ENCODE measurements around the gene PPP5C. TPM values are rescaled to one million over a fixed set of nuclear protein-coding genes. Genes with fewer than 3 reads are reported as not detected.
"Not testable (repeated sequence)": the region's sequence is repeated elsewhere in the genome, so short reads cannot be mapped to it uniquely, and the experiment has no call there.

Gene PPP5C
- total RNA-seq, 2 experiments from 2014 or later = 87.4 to 89.2 TPM

DNA sequence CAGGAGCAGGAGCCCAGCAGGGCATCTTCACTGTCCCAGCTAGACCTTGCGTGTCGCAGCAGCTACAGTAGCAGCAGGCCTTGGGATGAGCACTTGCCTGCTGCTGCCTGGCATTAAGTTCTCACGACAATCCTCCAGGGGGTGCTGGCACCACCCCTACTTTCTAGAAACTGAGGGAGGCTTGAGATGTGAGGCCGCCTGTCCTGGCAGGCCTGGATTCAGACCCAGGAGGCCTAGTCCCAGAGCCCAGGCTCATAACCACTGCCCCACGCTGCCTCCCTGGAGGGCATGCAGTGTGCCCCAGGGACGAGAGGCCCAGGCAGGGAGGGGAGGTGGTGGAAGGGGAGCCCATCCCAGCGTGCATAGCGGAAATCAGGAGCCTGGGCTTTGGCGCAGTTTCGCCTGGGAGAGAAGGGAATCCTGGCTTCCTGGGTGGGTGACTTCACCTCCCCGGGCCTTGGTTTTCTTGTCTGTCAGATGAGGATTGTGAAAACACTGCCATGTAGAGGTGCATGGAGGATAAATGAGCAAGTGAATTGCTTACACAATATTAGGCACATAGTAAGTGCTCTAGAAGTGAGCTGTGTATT, 26.1 kb downstream of the PPP5C start:
- CTCF ChIA-PET = no interaction called here
- Mint-ChIP-seq H3K4me3 (no peak overlapping the region), H3K36me3 (ENCODE audit: low read depth) (peaks cover 10% of the 10 kb centered on the region), H3K27me3 (ENCODE audit: low read depth) (no peaks in the 10 kb centered on the region), H3K9me3 (no peaks in the 10 kb centered on the region), H3K27ac (no peak overlapping the region), H3K4me1 (ENCODE audit: low read depth) (peaks cover 17% of the 10 kb centered on the region)
- DNase-seq = no peak
- intact Hi-C loops (cut with micrococcal nuclease) = no loop called here

DNA sequence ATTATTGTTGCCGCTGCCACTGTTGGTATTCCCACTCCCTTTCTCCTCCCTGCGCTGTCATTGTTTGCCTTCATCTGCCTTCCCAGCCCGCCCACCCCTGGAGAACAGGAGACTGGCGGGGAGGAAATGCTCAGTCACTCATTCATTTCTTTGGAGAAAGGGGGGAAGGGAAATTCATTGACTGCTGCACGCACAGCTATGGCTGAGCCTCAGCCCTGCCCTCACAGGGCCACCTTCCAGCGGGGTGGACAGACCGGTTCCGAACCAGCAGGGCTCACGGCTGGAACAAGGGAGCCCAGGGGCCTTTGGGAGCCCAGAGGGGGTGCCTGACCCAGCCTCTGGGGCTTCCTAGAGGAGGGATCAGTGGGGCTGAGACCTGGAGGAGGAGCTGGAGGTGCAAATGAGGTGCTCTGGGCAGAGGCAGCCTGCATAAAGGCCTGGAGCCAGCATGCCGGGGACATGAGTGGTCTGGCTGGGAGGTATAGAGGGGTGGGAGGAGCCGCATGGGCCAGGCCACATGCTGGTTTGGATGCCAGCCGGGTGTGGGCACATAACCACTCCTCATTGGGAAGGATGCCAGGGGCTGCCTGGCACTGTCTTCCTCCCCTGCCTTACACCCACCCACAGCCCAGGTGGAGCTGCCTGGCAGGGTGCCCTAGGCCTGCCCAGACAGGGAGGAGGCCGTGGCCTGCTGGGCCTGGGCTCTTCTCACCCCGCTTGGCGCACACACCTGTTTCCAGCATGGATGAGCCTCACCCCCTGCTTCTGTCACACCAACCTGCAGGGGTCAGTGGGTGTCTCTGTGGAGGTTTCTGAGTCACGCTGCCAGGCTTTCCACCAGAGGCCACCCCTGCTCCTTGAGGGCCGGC, 26.8 kb downstream of the PPP5C start:
- CTCF ChIA-PET = interaction anchor here (0.6 kb wide), 1 partner anchor 9 kb away, joined by 3 read pairs; no protein-coding TSS in a partner anchor
- Mint-ChIP-seq H3K36me3 (ENCODE audit: low read depth) (peaks cover 11% of the 10 kb centered on the region), H3K9me3 (no peaks in the 10 kb centered on the region), H3K27ac (no peak overlapping the region), H3K4me3 (no peak overlapping the region), H3K27me3 (ENCODE audit: low read depth) (no peaks in the 10 kb centered on the region), H3K4me1 (ENCODE audit: low read depth) (peaks cover 17% of the 10 kb centered on the region)
- intact Hi-C loops (cut with micrococcal nuclease) = no loop called here
- no peak for DNase-seq

DNA sequence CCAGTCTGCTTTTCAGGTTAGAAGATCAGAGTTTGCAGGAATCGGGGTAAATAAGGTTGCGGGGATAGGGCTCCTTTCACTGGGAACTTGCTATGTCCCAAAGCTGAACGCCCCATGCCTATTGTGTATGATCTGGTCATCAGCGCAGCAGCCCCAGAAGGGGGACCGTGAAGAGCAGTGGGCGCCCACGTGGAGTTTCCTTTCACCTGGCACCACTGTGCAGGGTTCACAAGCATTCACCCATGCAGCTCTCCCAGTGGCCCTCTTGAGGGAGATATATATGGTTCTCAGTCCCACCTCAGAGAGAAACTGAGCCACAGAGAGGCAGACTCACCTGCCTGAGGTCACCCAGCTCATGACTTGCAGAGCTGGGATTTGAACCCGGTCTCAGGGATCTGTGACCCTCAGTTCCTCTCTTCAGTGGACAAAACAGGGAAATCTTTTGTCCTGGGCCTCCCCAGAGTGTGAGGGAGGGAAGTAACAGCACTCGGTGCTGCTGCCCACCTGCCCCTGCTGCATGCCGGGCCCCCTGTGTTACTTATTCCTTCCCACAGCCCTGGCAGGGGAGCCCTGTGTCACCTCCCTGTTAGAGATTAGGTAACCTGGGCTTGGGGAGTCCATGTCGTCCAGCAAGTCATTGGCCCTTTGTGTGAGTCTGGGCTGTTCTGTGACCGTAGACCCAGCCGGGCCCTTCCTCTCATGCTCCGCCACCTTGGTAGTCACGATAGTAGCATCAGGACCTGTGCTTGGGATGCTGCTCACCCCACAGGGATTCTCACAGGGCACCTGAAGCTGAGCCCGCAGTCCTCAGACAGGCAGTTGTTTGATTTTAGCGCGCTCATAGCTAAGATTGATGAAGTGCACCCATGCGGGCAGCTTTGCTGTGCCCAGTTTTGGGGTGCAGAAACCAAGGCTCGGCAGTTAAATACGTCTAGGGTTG, 27.9 kb downstream of the PPP5C start:
- H3K27ac Mint-ChIP-seq = no peak overlapping the region
- DNase-seq = no peak
- no peak overlapping the region for H3K4me3 Mint-ChIP-seq
- CTCF ChIA-PET = interaction anchor here (0.6 kb wide), 1 partner anchor 8 kb away, joined by 3 read pairs; no protein-coding TSS in a partner anchor
- H3K9me3 Mint-ChIP-seq = no peaks in the 10 kb centered on the region
- peaks cover 17% of the 10 kb centered on the region for H3K36me3 Mint-ChIP-seq (ENCODE audit: low read depth)
- intact Hi-C loops (cut with micrococcal nuclease) = no loop called here
- H3K4me1 Mint-ChIP-seq (ENCODE audit: low read depth) = peaks cover 15% of the 10 kb centered on the region
- H3K27me3 Mint-ChIP-seq (ENCODE audit: low read depth) = no peaks in the 10 kb centered on the region

DNA sequence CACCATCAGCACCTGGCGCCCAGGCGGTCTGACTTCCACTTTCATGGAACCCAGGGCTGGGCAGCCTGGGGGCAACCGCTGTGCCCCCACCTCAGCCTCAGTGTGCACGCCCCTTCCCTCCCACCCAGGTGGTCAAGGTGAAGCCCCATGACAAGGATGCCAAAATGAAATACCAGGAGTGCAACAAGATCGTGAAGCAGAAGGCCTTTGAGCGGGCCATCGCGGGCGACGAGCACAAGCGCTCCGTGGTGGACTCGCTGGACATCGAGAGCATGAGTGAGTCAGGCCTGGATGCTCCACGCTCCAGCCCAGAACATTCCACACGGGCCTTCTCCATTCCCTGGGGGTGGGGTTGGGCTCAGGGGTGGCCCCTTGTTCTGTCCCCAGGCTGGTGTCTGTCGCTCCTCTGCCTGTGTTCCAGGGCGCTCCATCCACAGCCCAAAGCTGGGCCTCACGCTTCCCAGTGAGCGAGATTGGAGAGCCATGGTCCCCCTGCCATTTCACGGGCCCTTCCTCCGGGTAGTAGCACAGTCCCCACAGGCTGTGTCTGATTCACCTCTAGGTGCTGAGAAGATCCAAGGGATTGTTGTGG, 28.7 kb downstream of the PPP5C start:
- H3K4me3 Mint-ChIP-seq; H3K9me3 Mint-ChIP-seq; CTCF ChIA-PET; H3K27me3 Mint-ChIP-seq (ENCODE audit: low read depth); H3K27ac Mint-ChIP-seq; intact Hi-C loops (cut with micrococcal nuclease); DNase-seq: not testable (repeated sequence)
- Mint-ChIP-seq H3K36me3 (ENCODE audit: low read depth) (peaks cover 21% of the 10 kb centered on the region), H3K4me1 (ENCODE audit: low read depth) (peaks cover 15% of the 10 kb centered on the region)

DNA sequence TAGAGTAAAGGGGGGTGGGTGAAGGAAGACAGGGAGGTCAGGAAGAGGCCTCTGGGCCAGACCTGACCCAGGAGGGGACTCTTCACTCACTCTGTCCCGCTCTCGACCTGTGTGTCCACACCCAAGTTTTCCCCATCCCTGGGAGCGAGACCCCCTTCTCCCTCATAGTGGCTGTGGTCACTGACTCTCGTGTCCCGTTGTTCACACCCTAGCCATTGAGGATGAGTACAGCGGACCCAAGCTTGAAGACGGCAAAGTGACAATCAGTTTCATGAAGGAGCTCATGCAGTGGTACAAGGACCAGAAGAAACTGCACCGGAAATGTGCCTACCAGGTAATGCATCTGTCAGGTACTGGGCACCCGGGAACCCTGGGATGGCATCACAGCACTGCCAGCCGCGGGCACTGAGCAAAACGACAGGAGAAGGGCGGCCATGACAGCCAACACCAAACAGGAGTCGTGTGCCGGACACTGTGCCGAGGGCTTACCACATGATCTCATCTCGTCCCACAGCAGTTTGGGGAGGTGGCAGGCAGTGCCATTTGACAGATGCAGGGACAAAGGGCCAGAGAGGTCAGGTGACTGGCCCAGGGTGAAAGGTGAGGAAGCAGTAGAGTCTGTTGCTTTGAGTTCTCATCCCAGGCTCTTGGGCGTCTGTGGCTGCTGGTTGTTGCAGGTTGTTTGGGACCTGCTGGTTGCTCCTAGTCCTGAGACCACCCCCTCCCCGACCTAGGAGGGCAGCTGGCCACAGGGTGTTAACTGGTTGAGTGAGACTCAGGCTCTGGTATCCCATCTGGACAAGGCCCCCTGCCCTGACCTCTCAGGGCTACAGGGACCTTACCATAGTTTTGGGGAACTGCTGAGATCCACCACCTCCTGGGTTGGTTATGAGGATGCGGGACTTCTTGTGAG, 29.6 kb downstream of the PPP5C start:
- Mint-ChIP-seq H3K4me1 (ENCODE audit: low read depth) (peaks cover 8% of the 10 kb centered on the region), H3K36me3 (ENCODE audit: low read depth) (peaks cover 28% of the 10 kb centered on the region), H3K27ac (no peak overlapping the region), H3K27me3 (ENCODE audit: low read depth) (no peaks in the 10 kb centered on the region), H3K4me3 (no peak overlapping the region), H3K9me3 (no peaks in the 10 kb centered on the region)
- DNase-seq = no peak
- intact Hi-C loops (cut with micrococcal nuclease) = no loop called here
- CTCF ChIA-PET = no interaction called here

DNA sequence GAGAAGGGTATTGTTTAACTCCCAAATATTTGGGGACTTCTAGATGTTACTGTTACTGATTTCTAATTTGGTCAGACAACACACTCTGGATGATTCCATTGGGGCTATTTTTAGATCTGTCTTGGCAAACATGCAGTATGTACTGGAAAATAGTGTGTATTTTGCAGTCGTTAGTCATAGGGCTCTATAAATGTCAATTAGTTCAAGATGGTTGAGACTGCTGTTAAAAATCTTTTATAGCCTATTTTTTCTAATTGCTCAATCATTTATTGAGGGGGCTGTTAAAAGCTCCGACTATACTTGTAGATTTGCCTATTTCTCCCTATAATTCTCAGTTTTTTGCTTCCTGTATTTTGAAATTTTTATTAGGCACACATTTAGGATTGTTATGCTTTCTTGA, 31.4 kb downstream of the PPP5C start:
- peaks cover 40% of the 10 kb centered on the region for H3K36me3 Mint-ChIP-seq (ENCODE audit: low read depth)
- H3K27me3 Mint-ChIP-seq (ENCODE audit: low read depth) = no peaks in the 10 kb centered on the region
- H3K4me1 Mint-ChIP-seq (ENCODE audit: low read depth) = no peaks in the 10 kb centered on the region
- DNase-seq = no peak
- no peak overlapping the region for H3K4me3 Mint-ChIP-seq
- no peaks in the 10 kb centered on the region for H3K9me3 Mint-ChIP-seq
- CTCF ChIA-PET = interaction anchor here (0.7 kb wide), 2 partner anchors 113 to 254 kb away, joined by 3 read pairs; no protein-coding TSS in a partner anchor
- intact Hi-C loops (cut with micrococcal nuclease) = no loop called here
- no peak overlapping the region for H3K27ac Mint-ChIP-seq

DNA sequence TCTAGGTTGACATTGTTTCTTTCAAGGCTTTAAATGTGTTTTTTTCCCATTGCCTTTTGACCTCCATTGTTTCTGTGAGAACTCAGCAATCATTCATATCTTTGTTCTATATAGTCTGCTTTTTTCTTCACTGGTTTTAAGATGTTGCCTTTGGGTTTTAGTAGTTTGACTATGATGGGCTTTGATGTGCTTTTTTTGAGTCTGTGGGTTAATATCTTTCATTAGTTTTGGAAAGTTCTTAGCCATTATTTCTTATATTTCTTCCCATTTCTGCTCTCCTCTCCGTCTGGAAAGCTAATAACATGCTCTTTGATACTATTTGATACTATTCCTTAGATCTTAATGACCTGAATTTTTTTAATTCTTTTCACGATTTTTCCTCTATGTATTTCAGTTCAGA, 33.8 kb downstream of the PPP5C start:
- CTCF ChIA-PET = interaction anchor here (0.6 kb wide), 1 partner anchor 691 kb away, joined by 4 read pairs; no protein-coding TSS in a partner anchor
- Mint-ChIP-seq H3K27ac (no peak overlapping the region), H3K27me3 (ENCODE audit: low read depth) (no peaks in the 10 kb centered on the region), H3K4me3 (no peak overlapping the region), H3K9me3 (no peaks in the 10 kb centered on the region), H3K36me3 (ENCODE audit: low read depth) (peaks cover 45% of the 10 kb centered on the region), H3K4me1 (ENCODE audit: low read depth) (no peaks in the 10 kb centered on the region)
- no peak for DNase-seq
- intact Hi-C loops (cut with micrococcal nuclease) = no loop called here

DNA sequence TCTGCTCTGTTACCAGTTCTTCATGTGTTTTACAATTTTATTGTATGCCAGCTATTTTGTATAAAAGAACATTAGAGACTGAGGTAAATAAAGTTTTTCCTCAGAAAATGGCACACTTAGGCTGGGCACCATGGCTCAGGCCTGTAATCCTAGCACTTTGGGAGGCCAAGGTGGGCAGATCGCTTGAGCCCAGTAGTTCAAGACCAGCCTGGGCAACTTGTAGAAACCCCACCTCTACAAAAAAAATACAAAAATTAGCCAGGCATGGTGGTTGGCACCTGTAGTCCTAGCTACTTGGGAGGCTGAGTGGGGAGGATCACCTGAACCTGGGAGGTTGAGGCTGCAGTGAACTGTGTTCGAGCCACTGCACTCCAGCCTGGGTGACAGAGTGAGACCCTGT, 34.5 kb downstream of the PPP5C start:
- no peak for DNase-seq
- Mint-ChIP-seq H3K9me3 (no peaks in the 10 kb centered on the region), H3K27ac (no peak overlapping the region), H3K4me1 (ENCODE audit: low read depth) (no peaks in the 10 kb centered on the region), H3K36me3 (ENCODE audit: low read depth) (peaks cover 43% of the 10 kb centered on the region), H3K4me3 (no peak overlapping the region), H3K27me3 (ENCODE audit: low read depth) (no peaks in the 10 kb centered on the region)
- intact Hi-C loops (cut with micrococcal nuclease) = no loop called here
- CTCF ChIA-PET = no interaction called here

DNA sequence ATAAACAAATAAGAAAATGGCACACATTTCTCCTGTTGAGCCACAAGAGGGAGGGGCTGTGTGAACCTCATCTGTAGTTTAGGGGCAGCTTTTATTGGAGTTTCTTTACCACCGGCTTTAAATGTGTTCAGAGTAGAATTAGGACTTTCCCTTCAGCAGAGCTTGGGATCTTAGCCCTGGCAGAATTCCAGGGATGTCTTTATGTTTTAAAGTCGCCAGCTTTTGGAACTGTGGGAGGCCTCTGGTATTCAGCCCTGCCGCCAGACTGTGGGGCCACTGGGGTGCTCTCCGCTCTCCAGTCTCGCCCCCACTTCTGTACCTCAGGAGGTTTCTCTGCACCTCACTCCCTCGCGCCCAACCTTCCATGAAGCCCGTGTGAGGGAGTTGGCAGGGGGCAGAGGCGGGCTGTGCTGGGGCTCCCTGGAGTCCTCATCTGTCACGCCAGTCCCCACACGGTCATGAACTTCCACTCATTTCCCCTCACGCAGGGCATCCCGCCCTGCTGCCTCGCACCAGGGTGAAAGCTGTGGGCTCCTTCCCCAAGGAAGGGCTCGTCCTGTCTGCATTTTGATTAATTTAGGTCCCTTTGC, 35.0 kb downstream of the PPP5C start:
- Mint-ChIP-seq H3K27me3 (ENCODE audit: low read depth) (no peaks in the 10 kb centered on the region), H3K36me3 (ENCODE audit: low read depth) (peaks cover 42% of the 10 kb centered on the region), H3K27ac (no peak overlapping the region)

DNA sequence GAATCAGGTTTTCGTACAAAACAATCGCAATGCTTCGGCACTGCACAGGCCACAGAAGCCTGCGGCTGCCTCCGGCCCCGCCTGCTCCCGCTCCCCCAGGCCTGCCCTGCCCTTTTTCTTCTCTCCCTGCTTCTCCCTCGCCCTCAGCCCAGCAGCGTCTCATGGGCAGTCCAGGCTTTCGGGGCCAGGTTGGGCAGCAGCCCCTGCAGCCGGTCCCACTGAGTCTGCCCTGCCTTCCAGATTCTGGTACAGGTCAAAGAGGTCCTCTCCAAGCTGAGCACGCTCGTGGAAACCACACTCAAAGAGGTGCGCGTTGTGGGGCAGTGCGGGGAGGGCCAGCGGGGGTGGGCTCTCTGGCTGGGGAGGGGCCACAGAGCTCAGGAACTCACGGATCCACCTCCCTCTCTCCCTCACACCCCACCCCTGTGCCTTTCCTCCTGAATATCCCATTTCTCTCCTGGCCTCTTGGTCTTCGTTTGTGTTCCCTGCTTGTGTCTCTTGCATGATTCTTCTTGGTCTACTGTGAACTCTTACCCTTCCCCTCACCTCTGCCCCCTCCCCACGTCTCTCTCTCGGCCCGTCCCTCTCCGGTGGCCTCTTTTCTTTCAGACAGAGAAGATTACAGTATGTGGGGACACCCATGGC, 36.4 kb downstream of the PPP5C start:
- DNase-seq = no peak
- peaks cover 52% of the 10 kb centered on the region for H3K36me3 Mint-ChIP-seq (ENCODE audit: low read depth)
- intact Hi-C loops (cut with micrococcal nuclease) = no loop called here
- no peaks in the 10 kb centered on the region for H3K4me1 Mint-ChIP-seq (ENCODE audit: low read depth)
- H3K27me3 Mint-ChIP-seq (ENCODE audit: low read depth) = no peaks in the 10 kb centered on the region
- no peak overlapping the region for H3K4me3 Mint-ChIP-seq
- H3K27ac Mint-ChIP-seq = no peak overlapping the region
- CTCF ChIA-PET = interaction anchor here (0.5 to 0.6 kb wide), 2 partner anchors 9 to 37 kb away, joined by 3 read pairs; no protein-coding TSS in a partner anchor
- no peaks in the 10 kb centered on the region for H3K9me3 Mint-ChIP-seq

More for the DNA sequence above, 35.0 kb downstream of the PPP5C start:
- DNase-seq = no peak
- intact Hi-C loops (cut with micrococcal nuclease) = no loop called here
- CTCF ChIA-PET = no interaction called here
- Mint-ChIP-seq H3K9me3 (no peaks in the 10 kb centered on the region), H3K4me1 (ENCODE audit: low read depth) (no peaks in the 10 kb centered on the region), H3K4me3 (no peak overlapping the region)
